Cardiac septum (tissue), 1 donor: ENCODE results near the gene AKAP3. TPM values are rescaled to one million over a fixed set of nuclear protein-coding genes. Genes with fewer than 3 reads are reported as not detected.

Source experiments
- DNase-seq: peaks from one replicate; pipeline ENCODE4 v3.0.0-alpha.2; 2020; ENCODE audit warnings: low spot score
- intact Hi-C: fragments of 100-400 bp; cut with DNase I; formaldehyde crosslinking; loops from one replicate; pipeline ENCODE4 v1.14.0; 2022
- long read RNA-seq: library from polyadenylated mRNA; unstranded; transcript quantifications from one replicate; pipeline ENCODE4 v2.0.0, GENCODE V29; 2021
- total RNA-seq: library from RNA; stranded (reverse); fragmentation: NEBNext Ultra II Directional; extraction: Animal tissue kit (Norgen Biotek cat#: 25700); gene quantifications from one replicate; pipeline ENCODE4 v1.2.1, GENCODE V29; 2021
- donor health status: DM: no; HTN: no; CAD: no.

The AKAP3 gene
- 2.6 TPM for total RNA-seq
- long read RNA-seq, partial matches to known transcripts, result 0 of 3 reads
- long read RNA-seq, other reads (novel, unspliced or antisense), result 2 of 3 reads

DNA sequence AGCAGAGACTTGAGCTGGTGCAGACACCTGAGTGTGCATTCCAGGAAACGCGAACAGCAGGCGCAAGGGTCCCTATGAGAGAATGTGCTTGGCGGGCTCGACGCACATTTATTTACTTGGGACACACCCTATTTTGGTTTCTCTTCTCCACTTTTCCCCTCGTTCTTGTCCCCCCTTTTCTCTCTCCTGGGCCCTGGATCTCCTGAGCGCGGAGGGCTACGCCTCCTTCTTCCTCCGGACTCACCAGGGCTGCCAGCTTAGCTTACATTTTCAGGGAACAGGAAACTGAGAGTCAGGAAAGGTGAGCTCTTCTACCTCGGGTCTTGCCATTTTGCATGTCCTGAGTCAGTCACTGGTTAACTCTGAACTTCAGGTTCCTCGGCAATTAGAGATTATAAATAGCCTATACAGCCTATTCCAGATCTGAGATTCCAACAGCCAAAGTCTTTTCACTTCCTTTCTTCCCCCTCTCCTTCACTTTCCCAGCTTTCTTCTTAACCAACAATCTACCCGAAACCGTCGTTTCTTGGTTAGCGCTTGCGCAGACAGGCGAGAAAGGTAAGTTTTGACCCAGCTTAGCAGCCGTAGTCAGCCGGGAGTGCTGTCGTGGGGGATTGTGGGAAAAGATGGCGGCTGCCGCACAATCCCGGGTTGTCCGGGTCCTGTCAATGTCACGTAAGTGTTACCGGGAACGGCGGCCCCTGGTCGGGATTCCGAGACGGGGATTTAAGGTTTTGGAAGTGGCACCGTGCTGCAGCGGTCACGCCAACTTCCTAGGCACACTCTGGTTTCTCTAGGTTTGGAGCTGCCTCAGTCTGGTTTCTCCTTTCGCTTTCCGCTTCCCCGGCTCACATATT is at the start of gene AKAP3, which contains the start of gene NDUFA9:
Gene AKAP3, minus strand, starts transcription at position 551 of the 857 bp plus-strand sequence. CDS start 10,855 bp downstream, outside the sequence.
Gene NDUFA9, plus strand, starts transcription at position 614 of the 857 bp plus-strand sequence. Its CDS starts 13 bp downstream, at position 627.
- peak; percentile 94 for DNase-seq
- intact Hi-C loops, result loop anchor here (1.0 to 2.0 kb wide), 2 partner anchors 44 to 110 kb away; partner anchors contain the start of gene RAD51AP1

DNA sequence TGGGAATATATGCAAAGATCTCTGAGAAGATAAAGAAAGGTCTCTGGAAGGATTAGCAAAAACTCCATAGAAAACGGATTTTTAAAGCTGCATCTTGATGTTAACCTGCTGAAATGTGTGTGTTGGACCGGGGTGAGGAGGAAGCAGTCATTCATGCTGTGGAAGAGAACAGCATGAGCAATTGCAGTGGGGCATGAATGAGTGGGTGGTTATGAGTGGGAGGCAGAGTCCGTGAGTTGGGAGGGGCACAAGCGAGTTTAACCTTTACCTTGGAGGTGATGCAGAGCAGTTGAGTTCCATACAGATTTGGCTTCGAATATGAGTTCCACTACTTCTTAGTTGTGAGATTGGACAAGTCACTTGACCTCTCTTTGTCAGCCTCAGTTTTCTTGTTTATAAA is 41.9 kb upstream of the AKAP3 start:
- intact Hi-C loops, result no loop called here
- no peak for DNase-seq

DNA sequence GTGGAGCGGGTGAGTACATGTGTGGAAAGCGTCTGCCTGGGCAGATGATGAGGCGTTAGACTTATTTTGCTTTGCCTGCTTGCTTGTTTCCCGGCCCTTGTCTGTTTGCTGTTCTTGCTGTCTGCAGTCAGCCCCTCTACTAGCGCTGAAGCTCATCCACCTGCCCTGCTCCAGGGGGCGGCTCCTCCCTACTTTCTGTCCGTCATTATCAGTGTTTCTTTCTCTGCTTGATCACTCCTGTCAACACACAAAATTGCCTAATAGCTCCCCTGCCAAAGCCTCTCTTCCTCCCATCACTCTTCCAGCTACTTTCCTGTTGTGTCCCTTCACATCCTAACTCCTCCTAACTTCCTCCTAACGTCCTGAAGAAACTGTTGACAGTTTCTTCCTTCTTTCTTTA is 36.5 kb upstream of the AKAP3 start:
- intact Hi-C loops, result no loop called here

DNA sequence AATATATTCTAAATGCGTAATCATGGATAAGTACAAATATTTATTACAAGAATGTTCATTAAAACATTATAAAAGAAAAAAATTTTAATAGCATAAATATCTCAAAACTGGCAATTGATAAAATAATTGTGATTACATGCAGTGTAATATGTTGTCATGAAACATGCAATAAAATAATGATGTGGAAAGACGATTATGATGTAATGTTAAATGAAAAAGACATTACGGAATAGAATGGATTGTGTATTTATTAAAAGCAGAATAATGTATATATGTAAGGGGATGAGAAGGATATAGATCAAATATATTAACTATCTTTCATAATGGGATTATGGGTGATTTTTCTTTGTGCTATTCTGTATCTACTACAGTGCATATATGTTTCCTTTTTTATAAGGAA is 32.9 kb upstream of the AKAP3 start:
- intact Hi-C loops, result no loop called here
- DNase-seq, result no peak

More for the DNA sequence above, 36.5 kb upstream of the AKAP3 start:
- DNase-seq, result no peak

DNA sequence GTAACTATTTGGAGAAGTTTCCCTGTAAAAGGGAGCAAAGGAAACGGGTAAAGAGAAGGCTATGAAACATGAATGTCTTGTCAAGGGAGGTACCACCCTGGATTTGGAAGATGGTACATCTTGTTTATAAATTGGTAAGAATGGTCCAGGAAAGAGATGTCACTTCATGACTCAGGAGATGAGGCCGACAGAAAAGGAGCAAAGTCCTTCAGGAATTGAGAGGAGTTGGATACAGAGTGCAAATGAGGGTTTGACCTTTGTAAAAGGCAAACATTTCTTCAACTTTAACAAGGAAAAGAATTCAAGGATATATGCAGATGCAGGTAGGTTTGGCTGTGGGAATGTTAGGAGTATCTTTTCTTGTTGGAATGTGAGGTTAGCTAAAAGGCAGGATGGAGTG is 30.9 kb upstream of the AKAP3 start:
- DNase-seq, result no peak
- intact Hi-C loops, result no loop called here

DNA sequence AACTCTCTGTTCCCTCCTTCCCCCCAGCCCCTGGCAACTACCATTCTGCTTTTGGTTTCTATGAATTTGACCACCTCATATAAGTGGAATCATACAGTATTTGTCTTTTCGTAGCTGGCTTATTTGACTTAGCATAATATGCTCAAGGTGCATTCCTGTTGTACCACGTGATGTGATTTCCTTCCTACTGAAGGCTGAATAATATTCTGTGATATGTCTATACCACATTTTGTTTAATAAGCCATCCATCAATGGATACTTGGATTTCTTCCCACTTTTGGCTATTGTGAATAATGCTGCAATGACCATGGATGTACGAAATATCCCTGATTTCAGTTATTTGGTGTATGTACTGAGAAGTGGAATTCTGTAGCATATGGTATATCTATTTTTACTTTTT is 16.4 kb upstream of the AKAP3 start:
- intact Hi-C loops, result no loop called here

DNA sequence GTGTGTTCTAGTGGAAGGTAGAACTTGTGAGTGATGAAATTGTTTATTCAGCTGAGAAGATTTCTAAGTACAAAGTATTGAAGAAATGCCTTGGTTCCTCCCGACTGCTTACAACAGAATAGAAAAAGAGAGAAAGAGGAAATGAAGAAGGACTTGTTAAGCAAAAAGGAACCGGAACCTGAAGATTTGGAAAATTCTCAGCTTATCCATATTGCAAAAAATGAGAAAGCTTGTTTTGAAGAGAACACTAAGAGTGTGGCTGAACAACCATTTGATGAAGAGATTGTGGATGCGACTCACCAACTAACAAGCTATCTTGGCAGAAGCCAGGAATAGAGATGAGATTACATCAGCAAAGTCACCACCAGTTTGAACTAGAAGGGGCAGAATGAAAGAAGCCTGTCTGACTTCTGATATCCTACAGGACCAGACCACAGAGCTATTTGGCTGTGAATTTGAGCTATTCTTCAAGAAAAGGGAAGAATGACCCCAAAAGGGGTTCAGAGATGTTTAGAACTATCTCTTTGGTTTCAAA is 15.2 kb upstream of the AKAP3 start:
- no peak for DNase-seq
- intact Hi-C loops, result no loop called here

More for the DNA sequence above, 16.4 kb upstream of the AKAP3 start:
- DNase-seq, result no peak

DNA sequence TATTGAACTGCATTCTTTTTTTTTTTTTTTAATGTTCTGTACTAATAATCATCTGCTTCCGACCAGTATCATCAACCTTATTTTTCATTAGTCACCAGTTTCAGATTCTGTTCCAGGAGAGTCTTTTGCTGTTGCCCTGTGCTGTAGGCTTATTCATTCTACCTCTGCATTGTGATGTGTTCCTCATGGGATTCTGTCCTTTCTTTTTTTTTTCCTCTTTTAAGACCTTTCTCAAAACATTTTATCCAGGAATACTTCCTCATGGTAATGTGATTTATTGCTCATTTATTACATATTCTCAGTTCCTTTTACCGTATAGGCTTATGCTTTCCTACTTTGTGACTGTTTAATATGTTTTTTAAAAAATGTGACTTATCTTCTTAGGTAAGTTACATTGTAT is 4.8 kb upstream of the AKAP3 start:
- intact Hi-C loops, result no loop called here

DNA sequence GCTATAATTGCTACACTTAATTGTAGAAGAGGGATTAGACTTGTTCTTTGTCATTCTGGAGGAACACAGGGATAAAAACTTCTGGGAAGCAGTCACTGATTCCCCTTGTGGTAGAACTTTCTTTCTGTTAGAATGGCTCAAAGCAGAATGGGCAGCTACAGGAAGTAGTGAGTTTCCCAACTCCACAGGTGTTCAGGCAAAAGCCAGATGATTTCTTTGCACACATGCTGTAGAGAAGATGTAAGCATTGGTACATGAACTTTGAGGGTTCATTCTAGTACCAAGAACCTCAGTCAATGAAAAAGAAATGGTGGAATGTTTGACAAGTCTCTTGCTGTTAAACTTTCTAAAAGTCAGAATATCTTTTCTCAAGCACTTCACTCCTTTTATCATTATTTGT is 4.4 kb upstream of the AKAP3 start:
- intact Hi-C loops, result no loop called here
- no peak for DNase-seq

More for the DNA sequence above, 4.8 kb upstream of the AKAP3 start:
- no peak for DNase-seq

DNA sequence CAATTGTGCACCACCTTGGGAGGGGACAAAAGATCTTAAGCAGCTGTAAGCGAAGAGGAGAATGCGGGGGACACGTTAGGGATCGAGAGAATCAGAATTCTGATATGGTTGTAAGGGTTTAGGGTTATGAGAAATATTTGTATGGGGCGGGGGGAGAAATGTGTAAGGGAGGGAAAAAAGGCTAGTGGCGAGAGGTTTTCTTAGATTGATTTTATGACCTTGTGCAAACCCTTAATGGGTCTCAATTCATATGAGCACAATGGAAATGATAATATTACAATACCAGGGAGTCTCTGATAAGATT is 459 bp upstream of the AKAP3 start:
- no peak for DNase-seq
- intact Hi-C loops, result loop anchor here (1.0 to 2.0 kb wide), 2 partner anchors 45 to 111 kb away; partner anchors contain the start of gene RAD51AP1

DNA sequence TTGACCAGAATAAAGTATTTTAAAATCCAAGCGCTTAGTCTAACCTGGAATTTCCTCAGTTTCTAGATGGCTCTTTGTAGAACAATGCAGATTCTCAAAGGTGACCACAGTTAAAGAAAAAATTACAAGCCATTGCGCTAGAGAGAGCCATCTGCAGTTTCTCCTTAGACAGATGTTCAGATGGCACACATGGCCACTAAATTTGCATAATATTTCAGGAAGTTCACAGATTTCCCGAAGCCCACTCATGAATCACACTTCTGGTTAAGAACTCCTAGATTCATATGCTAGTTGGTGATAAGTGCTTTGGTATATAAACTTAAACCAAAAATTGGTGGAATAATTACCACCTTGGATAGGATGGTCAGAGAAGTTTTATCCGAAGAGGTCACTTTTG is 749 bp downstream of the AKAP3 start:
- intact Hi-C loops, result loop anchor here (2.0 kb wide), 1 partner anchor 43 kb away; no protein-coding TSS in a partner anchor
- DNase-seq, result no peak

DNA sequence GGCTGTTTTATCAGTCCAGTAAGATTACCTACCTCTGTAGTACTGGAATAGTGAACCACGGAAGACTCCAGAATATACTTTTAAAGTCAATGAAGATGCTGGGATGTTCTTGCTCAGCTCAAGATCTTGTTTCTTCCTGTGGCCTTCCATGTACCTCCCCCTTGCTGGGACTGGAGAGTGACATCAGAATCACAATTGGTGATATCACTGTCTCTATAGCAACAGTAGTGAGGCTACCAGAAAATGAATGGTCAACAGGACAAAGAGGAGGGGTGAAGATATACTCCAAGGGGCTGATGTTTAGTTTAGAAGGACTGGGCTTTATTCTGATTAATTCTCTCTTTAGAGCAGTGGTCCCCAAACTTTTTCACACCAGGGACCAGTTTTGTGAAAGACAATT is 3.8 kb downstream of the AKAP3 start:
- intact Hi-C loops, result no loop called here
- no peak for DNase-seq

DNA sequence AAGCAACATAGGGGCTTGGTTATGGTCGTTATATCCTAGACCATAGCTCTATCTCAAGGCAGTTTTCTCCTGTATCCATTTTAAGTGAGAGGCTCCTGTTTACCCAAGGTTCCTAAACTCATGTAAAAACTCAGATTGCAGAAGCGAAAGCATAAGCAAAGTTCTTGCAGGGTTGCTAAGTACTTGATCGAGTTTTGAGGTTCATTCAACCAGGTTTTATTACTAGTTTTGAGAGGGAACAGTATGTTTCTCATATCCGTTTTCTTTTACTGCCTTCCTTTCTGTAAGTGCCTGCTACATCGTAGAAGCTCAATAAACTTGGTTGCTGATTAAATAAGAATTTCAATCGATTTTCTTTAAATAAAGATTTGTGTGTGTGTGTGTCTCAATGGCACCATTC is 5.1 kb downstream of the AKAP3 start:
- intact Hi-C loops, result no loop called here
- DNase-seq, result no peak

DNA sequence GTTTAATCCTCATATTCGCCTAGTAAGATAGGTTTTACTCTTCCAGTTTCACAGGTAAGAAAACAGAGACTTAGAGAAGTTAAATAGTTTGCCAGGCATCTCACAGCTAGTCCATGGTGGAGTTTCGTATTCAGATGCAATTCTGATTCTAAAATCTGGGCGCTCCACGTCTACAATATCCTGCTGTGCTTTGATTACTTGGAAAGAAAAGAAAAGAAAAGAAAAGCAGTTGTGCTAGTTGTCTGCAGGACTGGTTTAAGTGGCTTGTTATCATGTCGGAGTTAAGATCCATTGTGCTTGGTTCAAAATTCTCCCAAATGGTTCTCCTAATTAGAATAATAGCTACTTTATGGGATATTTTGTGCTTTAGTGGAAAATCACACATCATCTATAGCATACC is 18.6 kb downstream of the AKAP3 start:
- intact Hi-C loops, result no loop called here
- no peak for DNase-seq

DNA sequence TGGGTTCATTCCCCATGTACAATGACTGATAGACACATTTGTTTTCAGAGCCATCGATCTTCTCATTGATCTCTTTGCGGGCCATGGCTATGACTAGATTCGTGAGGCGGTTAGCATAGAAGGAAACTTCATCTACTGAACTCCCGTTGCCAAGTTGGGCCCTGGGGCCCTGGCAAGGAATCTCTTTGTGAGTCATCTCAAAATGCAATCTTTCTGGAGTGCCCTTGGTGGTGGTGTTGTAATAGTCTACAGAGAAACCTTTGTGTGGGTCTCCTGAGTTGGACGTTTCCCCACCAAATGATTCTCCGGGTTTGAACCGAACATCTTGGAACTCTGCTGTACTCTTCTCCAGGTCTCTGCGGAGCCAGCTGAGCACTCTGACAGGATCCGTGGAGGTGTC is 20.4 kb downstream of the AKAP3 start:
- intact Hi-C loops, result no loop called here

DNA sequence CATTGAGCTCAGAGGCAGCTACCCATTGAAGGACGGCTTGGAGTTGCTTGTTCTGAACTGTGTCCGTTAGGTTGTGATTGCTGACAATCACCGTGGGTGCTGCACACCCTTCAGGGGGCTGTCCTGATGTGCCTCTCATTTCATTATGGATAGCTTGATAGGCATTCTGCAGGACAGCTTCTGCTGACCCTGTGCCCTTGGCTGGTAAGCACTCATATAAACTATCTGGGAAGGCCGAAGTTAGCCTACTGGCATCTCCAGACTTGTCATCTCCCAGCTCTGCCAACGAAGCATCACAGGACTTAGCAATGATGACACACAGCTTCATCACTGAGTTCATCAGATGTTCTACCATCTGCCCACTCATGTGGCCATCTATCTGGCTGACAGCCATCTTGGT is 22.3 kb downstream of the AKAP3 start:
- intact Hi-C loops, result no loop called here
- DNase-seq, result no peak

More for the DNA sequence above, 20.4 kb downstream of the AKAP3 start:
- no peak for DNase-seq

DNA sequence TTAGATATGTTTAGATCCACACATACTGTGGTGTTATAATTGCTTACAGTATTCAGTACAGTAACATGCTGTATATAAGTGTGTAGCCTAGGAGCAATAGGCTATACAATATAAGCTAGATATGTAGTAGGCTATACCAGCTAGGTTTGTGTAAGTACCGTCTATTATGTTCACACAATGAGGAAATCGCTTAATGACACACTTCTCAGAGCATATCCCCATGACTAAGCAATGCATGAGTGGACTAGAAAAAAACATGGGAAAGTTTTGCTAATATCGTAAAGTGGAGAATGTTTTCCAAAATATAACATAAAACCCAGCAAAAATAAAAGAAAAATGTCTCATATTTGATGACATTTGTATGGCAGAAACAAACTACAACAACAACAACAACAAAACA is 27.3 kb downstream of the AKAP3 start:
- intact Hi-C loops, result no loop called here
- DNase-seq, result no peak

DNA sequence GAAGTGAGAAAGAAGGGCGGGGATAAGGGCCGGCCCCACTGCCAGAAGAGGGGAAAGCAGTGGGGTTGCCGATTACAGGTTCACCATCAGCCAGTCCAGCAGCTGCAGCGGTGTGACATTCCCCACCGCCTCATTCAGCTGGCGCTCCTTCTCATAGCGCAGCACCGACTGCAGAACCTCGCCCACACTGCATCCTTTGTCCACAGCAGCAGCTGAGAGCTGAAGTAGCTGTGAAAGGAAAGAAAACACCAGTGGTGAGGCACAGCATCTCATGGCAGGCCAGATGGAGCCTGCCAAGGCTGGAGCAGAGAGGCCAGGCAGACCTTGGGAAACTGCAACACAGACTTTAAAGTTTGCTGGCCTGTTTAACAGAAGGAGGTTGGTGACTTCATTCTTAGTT is 33.2 kb downstream of the AKAP3 start:
- DNase-seq, result no peak
- intact Hi-C loops, result no loop called here

DNA sequence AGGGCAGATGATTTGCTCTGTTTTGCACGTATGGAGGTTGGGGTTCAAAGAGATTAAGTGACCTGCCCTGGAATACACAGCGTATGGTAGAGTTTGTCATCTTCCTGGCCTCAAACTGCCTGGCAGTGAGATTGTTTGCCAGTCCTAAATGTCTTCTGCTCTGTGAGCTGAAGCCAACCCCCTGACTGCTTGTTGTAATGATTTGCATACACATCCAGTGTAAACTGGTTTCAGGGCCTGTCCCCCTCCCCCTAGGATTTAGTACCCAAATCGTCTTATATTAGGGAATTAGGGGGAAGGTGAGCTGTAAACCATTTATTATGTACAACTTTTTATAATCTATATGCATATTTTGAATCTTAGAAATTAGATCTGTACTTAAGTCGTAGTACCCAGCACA is 38.4 kb downstream of the AKAP3 start:
- no peak for DNase-seq
- intact Hi-C loops, result no loop called here

DNA sequence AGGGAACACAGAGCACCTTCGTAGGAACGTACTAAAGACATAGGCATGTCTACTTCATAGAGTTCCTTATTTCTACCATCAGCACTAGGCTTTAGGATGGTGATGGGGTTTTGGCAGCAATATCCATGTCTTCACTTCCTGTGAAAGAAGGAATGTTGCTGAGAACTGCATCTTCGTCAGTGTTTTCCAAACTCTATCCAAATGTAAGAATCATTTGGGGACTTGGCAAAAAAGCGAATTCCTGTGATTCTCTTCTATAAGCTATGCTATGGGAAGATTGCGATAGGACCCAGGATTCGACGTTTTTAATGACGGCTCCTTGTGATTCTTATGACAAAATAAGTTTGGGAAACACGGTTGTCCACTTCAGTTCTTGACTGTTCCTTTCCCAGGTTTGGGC is 39.8 kb downstream of the AKAP3 start:
- DNase-seq, result no peak
- intact Hi-C loops, result no loop called here

DNA sequence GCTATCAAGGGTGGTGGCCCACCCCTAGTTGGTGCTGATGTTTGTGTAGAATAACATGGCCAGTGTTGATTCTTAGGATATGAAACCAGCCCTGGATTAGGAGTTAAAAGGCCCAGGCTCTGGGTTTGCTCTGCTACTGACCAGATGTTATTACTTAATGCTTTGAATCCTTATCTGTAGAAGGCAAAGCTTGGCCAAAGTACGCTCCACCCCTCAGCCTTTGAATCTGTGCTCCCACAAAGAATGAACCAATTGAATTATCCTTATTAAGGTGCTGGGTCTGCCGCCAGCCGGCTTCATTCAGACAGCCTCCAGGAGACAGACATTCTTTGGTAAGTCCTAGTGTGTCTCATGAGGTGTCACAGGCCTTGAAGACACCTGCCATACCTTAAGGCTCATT is 41.8 kb downstream of the AKAP3 start:
- no peak for DNase-seq
- intact Hi-C loops, result no loop called here
